Muscle of leg (tissue), 11 donors: ENCODE data around the gene CST9. TPM values are rescaled to one million over a fixed set of nuclear protein-coding genes. Genes with fewer than 3 reads are reported as not detected.
A peak's percentile ranks its signal among the peaks of the same experiment; 100 is the strongest.

Experiments
- DNase-seq: peaks from one replicate; pipeline ENCODE4 v3.0.0; 2013
- H3K27ac ChIP-seq: one replicate; pipeline ENCODE4 v1.5.1; 2013; ENCODE audit warnings: mild to moderate bottlenecking, low read length, control low read depth
- H3K27me3 ChIP-seq: one replicate; pipeline ENCODE4 v1.6.1; 2013; ENCODE audit warnings: low read length; ENCODE audit not compliant: control insufficient read depth, insufficient read depth
- H3K36me3 ChIP-seq: one replicate; pipeline ENCODE4 v1.6.1; 2013; ENCODE audit warnings: low read length; ENCODE audit not compliant: control insufficient read depth, insufficient read depth
- H3K4me1 ChIP-seq: one replicate; pipeline ENCODE4 v1.6.1; 2013; ENCODE audit warnings: low read length; ENCODE audit not compliant: control insufficient read depth, insufficient read depth
- H3K4me3 ChIP-seq: one replicate; pipeline ENCODE4 v1.5.1; 2013; ENCODE audit warnings: low read length, control low read depth
- H3K9me3 ChIP-seq: replicated peaks from 2 replicates; pipeline ENCODE4 v1.6.1; 2013; ENCODE audit warnings: low read depth, low read length; ENCODE audit not compliant: control insufficient read depth
- WGBS: methylation state at CpG from one replicate; pipeline ENCODE4 v1.1.5; 2013; ENCODE audit warnings: missing lambda C conversion rate; ENCODE audit not compliant: insufficient coverage; 5-methylcytosine and 5-hydroxymethylcytosine counted together
- polyA plus RNA-seq, 8 donors: library from polyadenylated mRNA; unstranded; fragments of 120-200 nt; gene quantifications; one replicate each; pipeline versions ENCODE4 v1.2.1 to v1.2.3, GENCODE V29; 2013; ENCODE audit warnings: inconsistent platforms in 1 of 8, low replicate concordance in 1 of 8; ENCODE audit not compliant: insufficient read length in 8 of 8, insufficient read depth in 1 of 8
- total RNA-seq: library from RNA; stranded (reverse); fragments of 120-200 nt; gene quantifications from one replicate; pipeline ENCODE4 v1.2.4, GENCODE V29; 2013

The CST9 gene
- total and polyA plus RNA-seq, 9 donors, result not detected

- H3K27ac ChIP-seq, result no peak overlapping the region
- no peak overlapping the region for H3K4me3 ChIP-seq
- no peaks in the 10 kb centered on the region for H3K27me3 ChIP-seq
- peak; percentile 16 for DNase-seq
- H3K4me1 ChIP-seq, result no peaks in the 10 kb centered on the region
- no peaks in the 10 kb centered on the region for H3K36me3 ChIP-seq
- H3K9me3 ChIP-seq, result no peaks in the 10 kb centered on the region
Measured at GRCh38 chr20:23574977-23575376, 30.7 kb downstream of the CST9 start.

GRCh38 chr20:23570178-23570760, 35.4 kb downstream of the CST9 start:
- H3K4me3 ChIP-seq, result no peak overlapping the region
- WGBS, result 50% methylated on average over 1 of the region's 2 CpGs
- no peaks in the 10 kb centered on the region for H3K36me3 ChIP-seq
- H3K27ac ChIP-seq, result no peak overlapping the region
- H3K9me3 ChIP-seq, result no peaks in the 10 kb centered on the region
- H3K27me3 ChIP-seq, result no peaks in the 10 kb centered on the region
- DNase-seq, result no peak
- no peaks in the 10 kb centered on the region for H3K4me1 ChIP-seq

GRCh38 chr20:23569570-23569969, 36.1 kb downstream of the CST9 start:
- Histone ChIP-seq H3K36me3 (no peaks in the 10 kb centered on the region), H3K27me3 (no peaks in the 10 kb centered on the region), H3K4me1 (no peaks in the 10 kb centered on the region), H3K9me3 (no peaks in the 10 kb centered on the region), H3K4me3 (no peak overlapping the region), H3K27ac (no peak overlapping the region)
- no CpG with 5 or more reads among the region's 1 CpG for WGBS
- DNase-seq, result no peak

- Histone ChIP-seq H3K4me3 (no peak overlapping the region), H3K36me3 (no peaks in the 10 kb centered on the region), H3K27ac (no peak overlapping the region), H3K27me3 (no peaks in the 10 kb centered on the region), H3K9me3 (no peaks in the 10 kb centered on the region), H3K4me1 (no peaks in the 10 kb centered on the region)
- WGBS, result no CpG with 5 or more reads among the region's 1 CpG
- no peak for DNase-seq
Measured at GRCh38 chr20:23568971-23569330, 36.8 kb downstream of the CST9 start.

GRCh38 chr20:23568320-23568970, 37.3 kb downstream of the CST9 start, which contains the start of gene CST9L:
TSS of gene CST9L (minus strand) at chr20:23568484. CDS start at chr20:23568450, 34 bp downstream.
- 29% methylated on average over 5 of the region's 11 CpGs for WGBS
- Histone ChIP-seq H3K4me3 (no peak within 1 kb of the TSS), H3K9me3 (no peaks in the 10 kb centered on the region)

GRCh38 chr20:23566199-23566932, 39.4 kb downstream of the CST9 start:
- Histone ChIP-seq H3K4me1 (no peaks in the 10 kb centered on the region), H3K36me3 (no peaks in the 10 kb centered on the region), H3K9me3 (peaks cover 2% of the 10 kb centered on the region), H3K27me3 (no peaks in the 10 kb centered on the region), H3K27ac (no peak overlapping the region), H3K4me3 (no peak overlapping the region)
- 93% methylated on average over 2 of the region's 7 CpGs for WGBS
- DNase-seq, result no peak

More at GRCh38 chr20:23568320-23568970, 37.3 kb downstream of the CST9 start, which contains the start of gene CST9L:
- no peak within 1 kb of the TSS for H3K27ac ChIP-seq
- H3K36me3 ChIP-seq, result no peaks in the 10 kb centered on the region
- no peaks in the 10 kb centered on the region for H3K4me1 ChIP-seq
- DNase-seq, result no peak
- no peaks in the 10 kb centered on the region for H3K27me3 ChIP-seq

- DNase-seq, result no peak
- no CpG with 5 or more reads among the region's 2 CpGs for WGBS
- no peak overlapping the region for H3K4me3 ChIP-seq
- no peak overlapping the region for H3K27ac ChIP-seq
- H3K36me3 ChIP-seq, result no peaks in the 10 kb centered on the region
- no peaks in the 10 kb centered on the region for H3K27me3 ChIP-seq
- H3K4me1 ChIP-seq, result no peaks in the 10 kb centered on the region
- H3K9me3 ChIP-seq, result peaks cover 4% of the 10 kb centered on the region
Measured at GRCh38 chr20:23565503-23566045, 40.1 kb downstream of the CST9 start.

GRCh38 chr20:23564927-23565326, 40.8 kb downstream of the CST9 start:
- Histone ChIP-seq H3K4me3 (no peak overlapping the region), H3K4me1 (no peaks in the 10 kb centered on the region), H3K27me3 (no peaks in the 10 kb centered on the region), H3K9me3 (peaks cover 7% of the 10 kb centered on the region), H3K27ac (no peak overlapping the region), H3K36me3 (no peaks in the 10 kb centered on the region)
- DNase-seq, result no peak
- WGBS, result 66% methylated on average over 2 of the region's 3 CpGs

- Histone ChIP-seq H3K36me3 (no peaks in the 10 kb centered on the region), H3K9me3 (peaks cover 7% of the 10 kb centered on the region), H3K27me3 (no peaks in the 10 kb centered on the region), H3K4me3 (no peak overlapping the region), H3K27ac (no peak overlapping the region), H3K4me1 (no peaks in the 10 kb centered on the region)
- WGBS, result 82% methylated on average over 1 of the region's 1 CpG
- DNase-seq, result no peak
Measured at GRCh38 chr20:23562721-23563342, 42.9 kb downstream of the CST9 start.

GRCh38 chr20:23554401-23554800, 51.3 kb downstream of the CST9 start:
- no peak for DNase-seq
- no peak overlapping the region for H3K27ac ChIP-seq
- H3K27me3 ChIP-seq, result no peaks in the 10 kb centered on the region
- H3K4me3 ChIP-seq, result no peak overlapping the region
- H3K36me3 ChIP-seq, result no peaks in the 10 kb centered on the region
- H3K9me3 ChIP-seq, result no peaks in the 10 kb centered on the region
- no CpG with 5 or more reads among the region's 1 CpG for WGBS
- no peaks in the 10 kb centered on the region for H3K4me1 ChIP-seq
